Subcutaneous abdominal adipose tissue (tissue), 5 donors: ENCODE data around the gene PTGDR.

Experiments
- H3K27ac ChIP-seq: one replicate; pipeline ENCODE4 v1.7.0; 2013; ENCODE audit warnings: low read depth, mild to moderate bottlenecking, inconsistent platforms, low read length, moderate library complexity
- H3K27me3 ChIP-seq, 5 donors: one replicate each; pipeline ENCODE4 v1.7.0; 2013; ENCODE audit warnings: low read length in 5 of 5, inconsistent platforms in 1 of 5; ENCODE audit not compliant: control insufficient read depth in 5 of 5, insufficient read depth in 4 of 5
- H3K36me3 ChIP-seq, 5 donors: one replicate each; pipeline ENCODE4 v1.7.0; 2013; ENCODE audit warnings: low read length in 5 of 5; ENCODE audit not compliant: control insufficient read depth in 5 of 5, insufficient read depth in 5 of 5
- H3K4me1 ChIP-seq, 5 donors: one replicate each; pipeline ENCODE4 v1.7.0; 2013; ENCODE audit warnings: low read length in 5 of 5, mild to moderate bottlenecking in 3 of 5, moderate library complexity in 1 of 5; ENCODE audit not compliant: control insufficient read depth in 5 of 5, insufficient read depth in 5 of 5
- H3K4me3 ChIP-seq, 5 donors: one replicate each; pipeline ENCODE4 v1.7.0; 2013; ENCODE audit warnings: low read length in 5 of 5, low read depth in 1 of 5
- H3K9ac ChIP-seq, 5 donors: one replicate each; pipeline ENCODE4 v1.7.0; 2013; ENCODE audit warnings: low read length in 5 of 5, mild to moderate bottlenecking in 4 of 5, moderate library complexity in 3 of 5
- H3K9me3 ChIP-seq, 5 donors: one replicate each; pipeline ENCODE4 v1.7.0; 2013; ENCODE audit warnings: low read length in 5 of 5; ENCODE audit not compliant: control insufficient read depth in 5 of 5
- donor health status: healthy.
- donor health status: healthy.
- donor health status: healthy.
- donor health status: healthy.
- donor health status: healthy.

PTGDR gene

GRCh38 chr14:52262600-52262999 lies 4.9 kb upstream of the PTGDR start:
- peaks cover 0 to 7% (median 4%) of the 10 kb centered on the region in 5 donors for H3K27me3 ChIP-seq
- no peak overlapping the region for H3K27ac ChIP-seq
- H3K9ac ChIP-seq = no peak overlapping the region

DNA sequence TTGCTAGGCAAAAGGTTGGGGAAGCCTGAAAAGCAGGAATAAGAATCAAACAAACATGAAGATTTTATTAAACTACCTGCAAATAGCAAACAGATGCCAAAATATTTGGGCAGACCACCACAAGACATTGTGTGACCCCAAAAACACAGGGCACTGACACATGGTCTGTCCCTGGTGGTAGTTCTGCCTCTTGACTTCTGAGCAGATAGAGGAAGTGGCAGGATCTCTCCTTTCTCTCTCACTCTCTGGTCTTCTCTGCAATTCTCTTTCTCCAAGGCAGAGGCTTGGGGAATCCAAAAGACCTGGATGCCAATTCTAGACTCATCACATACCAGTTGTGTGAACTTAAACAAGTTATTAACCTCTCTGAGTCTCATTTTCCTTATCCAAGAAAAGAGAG lies 4.3 kb upstream of the PTGDR start:
- Histone ChIP-seq H3K36me3 (no peaks in the 10 kb centered on the region), H3K27ac (no peak overlapping the region), H3K4me1 (peaks cover 17 to 27% (median 26%) of the 10 kb centered on the region in 5 donors), H3K9me3 (no peaks in the 10 kb centered on the region), H3K4me3 (no peak overlapping the region), H3K9ac (no peak overlapping the region), H3K27me3 (peaks cover 0 to 13% (median 9%) of the 10 kb centered on the region in 5 donors)

More at GRCh38 chr14:52262600-52262999, 4.9 kb upstream of the PTGDR start:
- H3K36me3 ChIP-seq = no peaks in the 10 kb centered on the region
- no peaks in the 10 kb centered on the region for H3K9me3 ChIP-seq
- H3K4me3 ChIP-seq = no peak overlapping the region
- peaks cover 17 to 21% (median 20%) of the 10 kb centered on the region in 5 donors for H3K4me1 ChIP-seq

DNA sequence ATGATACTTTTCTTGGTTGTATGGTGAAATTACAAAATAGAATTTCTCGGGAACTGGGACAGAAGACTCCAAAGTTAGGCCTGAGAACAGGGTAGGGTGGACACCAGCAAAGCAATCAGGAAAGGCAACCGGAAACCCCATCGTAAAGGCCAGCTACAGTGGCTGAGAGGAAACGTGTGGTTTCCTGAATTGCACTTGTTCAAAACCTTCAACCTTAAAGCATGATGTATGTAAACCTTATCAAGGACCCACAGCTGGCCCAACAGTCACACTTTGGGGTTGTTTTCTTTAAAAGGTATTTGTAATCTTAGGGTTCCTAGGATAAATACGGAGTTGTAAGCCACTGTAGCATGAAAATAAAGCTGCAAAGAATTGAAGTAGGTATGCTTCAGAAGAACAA lies 2.2 kb upstream of the PTGDR start:
- H3K9ac ChIP-seq = no peak overlapping the region
- peaks cover 0 to 23% (median 17%) of the 10 kb centered on the region in 5 donors for H3K27me3 ChIP-seq
- H3K4me1 ChIP-seq = peaks cover 18 to 44% (median 43%) of the 10 kb centered on the region in 5 donors
- no peaks in the 10 kb centered on the region for H3K9me3 ChIP-seq
- no peaks in the 10 kb centered on the region for H3K36me3 ChIP-seq
- no peak overlapping the region for H3K27ac ChIP-seq
- no peak overlapping the region for H3K4me3 ChIP-seq

DNA sequence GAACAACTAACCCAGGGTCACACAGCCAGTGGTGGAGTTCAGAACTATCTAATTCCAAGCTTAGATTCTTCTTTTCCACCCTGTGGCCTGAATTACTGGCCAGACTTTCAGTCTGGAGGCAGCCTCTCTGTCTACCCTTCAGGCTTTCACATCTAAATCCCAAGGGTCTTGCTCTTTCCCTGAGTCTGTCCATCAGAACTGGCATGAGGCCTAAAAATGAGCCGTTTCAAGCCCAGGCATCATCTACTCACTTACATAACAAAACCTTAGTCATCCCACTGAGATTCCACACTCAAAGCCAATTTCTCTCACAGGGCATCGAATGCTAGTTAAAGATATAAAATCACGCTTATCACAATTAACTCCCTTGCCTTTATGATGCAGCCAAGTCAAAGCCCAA lies 1.3 kb upstream of the PTGDR start:
- H3K4me3 ChIP-seq = peak overlapping the region in 1 of 5 donors; percentile 78
- H3K9ac ChIP-seq = peak overlapping the region in 1 of 5 donors; percentile 56
- peaks cover 0 to 23% (median 17%) of the 10 kb centered on the region in 5 donors for H3K27me3 ChIP-seq
- H3K27ac ChIP-seq = peak overlapping the region; percentile 75
- peaks cover 18 to 44% (median 43%) of the 10 kb centered on the region in 5 donors for H3K4me1 ChIP-seq
- H3K36me3 ChIP-seq = no peaks in the 10 kb centered on the region
- H3K9me3 ChIP-seq = no peaks in the 10 kb centered on the region

DNA sequence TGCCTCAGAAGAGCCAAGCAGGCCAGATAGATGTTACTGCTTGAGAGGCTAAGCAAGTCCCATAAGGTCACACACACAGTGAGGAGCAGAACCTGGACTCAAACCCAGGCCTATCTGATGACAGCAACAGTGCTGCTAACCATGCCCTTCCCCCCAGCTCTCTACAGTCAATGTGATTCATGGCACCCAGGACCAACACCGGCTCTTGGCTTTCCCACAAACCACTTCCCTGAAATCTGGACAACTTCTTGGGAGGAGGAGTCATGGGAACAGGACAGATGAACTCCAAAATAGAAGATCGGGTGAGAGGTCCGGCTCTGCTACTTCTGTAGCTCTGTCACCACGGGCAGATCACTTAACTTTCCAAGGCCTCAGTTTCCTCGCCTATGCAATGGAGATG lies 716 bp upstream of the PTGDR start:
- Histone ChIP-seq H3K4me3 (peak overlapping the region; percentile 58 to 78 (median 70)), H3K27me3 (peaks cover 0 to 23% (median 17%) of the 10 kb centered on the region in 5 donors), H3K9ac (peak overlapping the region in 1 of 5 donors; percentile 56), H3K9me3 (no peaks in the 10 kb centered on the region), H3K27ac (peak overlapping the region; percentile 75), H3K36me3 (no peaks in the 10 kb centered on the region), H3K4me1 (peaks cover 18 to 44% (median 43%) of the 10 kb centered on the region in 5 donors)

DNA sequence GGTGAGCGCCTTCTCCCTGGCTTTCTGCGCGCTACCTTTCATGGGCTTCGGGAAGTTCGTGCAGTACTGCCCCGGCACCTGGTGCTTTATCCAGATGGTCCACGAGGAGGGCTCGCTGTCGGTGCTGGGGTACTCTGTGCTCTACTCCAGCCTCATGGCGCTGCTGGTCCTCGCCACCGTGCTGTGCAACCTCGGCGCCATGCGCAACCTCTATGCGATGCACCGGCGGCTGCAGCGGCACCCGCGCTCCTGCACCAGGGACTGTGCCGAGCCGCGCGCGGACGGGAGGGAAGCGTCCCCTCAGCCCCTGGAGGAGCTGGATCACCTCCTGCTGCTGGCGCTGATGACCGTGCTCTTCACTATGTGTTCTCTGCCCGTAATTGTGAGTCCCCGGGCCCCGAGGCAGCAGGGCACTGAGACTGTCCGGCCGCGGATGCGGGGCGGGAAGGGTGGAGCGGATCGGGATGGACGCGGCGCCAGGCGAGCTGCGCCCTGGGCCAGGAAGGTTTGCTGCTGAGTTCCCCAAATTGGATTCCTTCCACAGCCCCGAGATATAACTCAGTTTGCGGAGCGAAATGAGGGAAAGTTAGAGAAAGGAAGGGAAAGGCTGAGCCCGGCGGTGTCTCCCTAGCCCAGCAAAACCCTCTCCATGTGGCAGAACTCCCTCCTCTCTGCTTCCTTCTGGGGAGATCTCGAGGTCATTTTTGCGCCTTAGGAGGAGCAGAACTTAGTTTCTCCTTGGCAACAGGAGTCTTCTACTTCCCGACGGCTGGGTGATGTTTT lies 972 bp downstream of the PTGDR start:
- H3K9ac ChIP-seq = peak overlapping the region in 2 of 5 donors; percentile 29 to 49

GRCh38 chr14:52269100-52269499 lies 1.6 kb downstream of the PTGDR start:
- no peaks in the 10 kb centered on the region for H3K36me3 ChIP-seq
- H3K9ac ChIP-seq = peak overlapping the region in 1 of 5 donors; percentile 49
- H3K27me3 ChIP-seq = peaks cover 0 to 23% (median 17%) of the 10 kb centered on the region in 5 donors
- peak overlapping the region; percentile 61 to 78 (median 70) for H3K4me3 ChIP-seq
- no peak overlapping the region for H3K27ac ChIP-seq
- no peaks in the 10 kb centered on the region for H3K9me3 ChIP-seq
- H3K4me1 ChIP-seq = peaks cover 18 to 44% (median 40%) of the 10 kb centered on the region in 5 donors

More for the DNA sequence above, 972 bp downstream of the PTGDR start:
- no peaks in the 10 kb centered on the region for H3K36me3 ChIP-seq
- H3K4me1 ChIP-seq = peaks cover 18 to 44% (median 40%) of the 10 kb centered on the region in 5 donors
- no peak overlapping the region for H3K27ac ChIP-seq
- H3K9me3 ChIP-seq = no peaks in the 10 kb centered on the region
- H3K27me3 ChIP-seq = peaks cover 0 to 23% (median 17%) of the 10 kb centered on the region in 5 donors
- H3K4me3 ChIP-seq = peak overlapping the region; percentile 63 to 78 (median 70)

DNA sequence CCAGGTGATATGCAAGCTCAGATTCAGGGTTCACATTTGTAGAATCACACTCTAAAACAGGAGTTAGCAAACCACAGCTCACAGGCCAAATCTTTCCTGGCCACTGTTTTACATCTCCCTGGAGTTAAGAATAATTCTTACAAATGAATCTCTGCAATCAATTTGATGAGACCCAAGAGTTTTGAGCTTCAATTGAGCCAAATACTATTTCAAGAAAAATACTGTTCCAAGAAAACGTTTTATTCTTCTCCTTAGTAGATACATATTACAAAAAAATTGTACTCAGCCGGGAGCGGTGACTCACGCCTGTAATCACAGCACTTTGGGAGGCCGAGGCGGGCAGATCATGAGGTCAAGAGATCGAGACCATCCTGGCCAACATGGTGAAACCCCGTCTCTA lies 2.5 kb downstream of the PTGDR start:
- Histone ChIP-seq H3K4me1 (peaks cover 18 to 44% (median 40%) of the 10 kb centered on the region in 5 donors), H3K9ac (no peak overlapping the region), H3K27ac (no peak overlapping the region), H3K9me3 (no peaks in the 10 kb centered on the region), H3K36me3 (no peaks in the 10 kb centered on the region), H3K27me3 (peaks cover 0 to 23% (median 17%) of the 10 kb centered on the region in 5 donors), H3K4me3 (peak overlapping the region in 3 of 5 donors; percentile 17 to 74 (median 70))

DNA sequence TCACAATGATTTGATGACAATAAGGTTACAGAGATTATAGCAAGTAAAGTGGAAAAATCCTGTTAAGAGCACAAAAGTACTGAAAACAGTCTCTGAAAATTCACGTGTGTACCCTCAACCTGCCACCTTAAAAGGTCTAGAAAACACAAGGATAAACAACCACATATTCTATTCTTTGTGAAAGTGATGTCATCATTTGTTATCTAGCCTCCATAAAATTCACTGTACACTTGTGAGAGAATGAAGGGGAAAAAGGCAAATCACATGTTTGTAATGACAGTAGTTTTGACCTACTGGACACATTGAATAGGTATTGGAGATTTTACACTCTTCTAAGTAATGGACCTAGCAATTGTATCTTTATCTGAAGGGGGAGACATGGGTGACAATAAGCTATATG lies 4.0 kb downstream of the PTGDR start:
- no peak overlapping the region for H3K4me3 ChIP-seq
- peaks cover 0 to 23% (median 17%) of the 10 kb centered on the region in 5 donors for H3K27me3 ChIP-seq
- no peaks in the 10 kb centered on the region for H3K9me3 ChIP-seq
- H3K9ac ChIP-seq = no peak overlapping the region
- H3K36me3 ChIP-seq = no peaks in the 10 kb centered on the region
- peaks cover 10 to 34% (median 34%) of the 10 kb centered on the region in 5 donors for H3K4me1 ChIP-seq
- H3K27ac ChIP-seq = no peak overlapping the region

- Histone ChIP-seq H3K27ac (no peak overlapping the region), H3K9me3 (no peaks in the 10 kb centered on the region), H3K4me1 (peaks cover 2 to 26% (median 26%) of the 10 kb centered on the region in 5 donors)
Observed at GRCh38 chr14:52272375-52272774, 4.9 kb downstream of the PTGDR start.

More at GRCh38 chr14:52272375-52272774, 4.9 kb downstream of the PTGDR start:
- no peak overlapping the region for H3K9ac ChIP-seq
- peaks cover 0 to 18% (median 14%) of the 10 kb centered on the region in 5 donors for H3K27me3 ChIP-seq
- H3K4me3 ChIP-seq = no peak overlapping the region
- H3K36me3 ChIP-seq = no peaks in the 10 kb centered on the region
